DND-41 (cell line): ENCODE measurements around the gene ERCC2.

Experiments used
- EZH2 ChIP-seq: IDR thresholded peaks from 3 replicates; pipeline ENCODE4 v1.6.1; 2012; ENCODE audit warnings: borderline replicate concordance, low read depth, mild to moderate bottlenecking, moderate library complexity, low read length, inconsistent platforms; ENCODE audit not compliant: severe bottlenecking
- TF ChIP-seq, protein P1 (sequence below): IDR thresholded peaks from 2 replicates; pipeline ENCODE4 v1.5.1; 2012; ENCODE audit warnings: borderline replicate concordance, low read length, moderate library complexity, mild to moderate bottlenecking; ENCODE audit not compliant: poor library complexity, severe bottlenecking; ENCODE audit errors: extremely low read depth

DNA sequence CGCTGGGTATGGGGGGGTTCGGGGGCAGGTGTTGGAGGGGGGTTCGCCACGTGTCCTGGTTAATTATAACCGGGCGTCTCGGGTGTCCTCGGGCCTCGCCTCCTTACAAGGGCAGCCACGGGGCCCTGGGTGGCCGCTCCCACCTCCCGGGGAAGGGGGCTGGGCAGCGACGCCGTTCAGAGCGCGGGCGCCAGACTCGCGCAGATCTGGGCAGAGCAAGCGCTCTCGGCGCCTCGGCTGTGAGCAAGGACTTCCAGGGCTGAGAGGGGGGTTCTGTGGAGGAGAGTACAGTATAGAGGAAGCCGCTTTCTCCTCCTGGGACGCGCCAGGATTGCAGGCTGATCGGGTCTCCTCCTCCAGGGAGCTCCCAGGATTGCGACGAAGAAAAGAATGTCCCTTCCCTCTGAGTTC lies 46.7 kb downstream of the ERCC2 start:
- TF ChIP-seq, protein P1, sequence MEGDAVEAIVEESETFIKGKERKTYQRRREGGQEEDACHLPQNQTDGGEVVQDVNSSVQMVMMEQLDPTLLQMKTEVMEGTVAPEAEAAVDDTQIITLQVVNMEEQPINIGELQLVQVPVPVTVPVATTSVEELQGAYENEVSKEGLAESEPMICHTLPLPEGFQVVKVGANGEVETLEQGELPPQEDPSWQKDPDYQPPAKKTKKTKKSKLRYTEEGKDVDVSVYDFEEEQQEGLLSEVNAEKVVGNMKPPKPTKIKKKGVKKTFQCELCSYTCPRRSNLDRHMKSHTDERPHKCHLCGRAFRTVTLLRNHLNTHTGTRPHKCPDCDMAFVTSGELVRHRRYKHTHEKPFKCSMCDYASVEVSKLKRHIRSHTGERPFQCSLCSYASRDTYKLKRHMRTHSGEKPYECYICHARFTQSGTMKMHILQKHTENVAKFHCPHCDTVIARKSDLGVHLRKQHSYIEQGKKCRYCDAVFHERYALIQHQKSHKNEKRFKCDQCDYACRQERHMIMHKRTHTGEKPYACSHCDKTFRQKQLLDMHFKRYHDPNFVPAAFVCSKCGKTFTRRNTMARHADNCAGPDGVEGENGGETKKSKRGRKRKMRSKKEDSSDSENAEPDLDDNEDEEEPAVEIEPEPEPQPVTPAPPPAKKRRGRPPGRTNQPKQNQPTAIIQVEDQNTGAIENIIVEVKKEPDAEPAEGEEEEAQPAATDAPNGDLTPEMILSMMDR: no peak
- TF ChIP-seq EZH2: no peak
